GM18858 (cell line): ENCODE results near the gene COA1.
"Not testable (repeated sequence)": the region's sequence is repeated elsewhere in the genome, so short reads cannot be mapped to it uniquely, and the experiment has no call there.

Source experiments
- ATAC-seq: cut with Tn5 transposase; IDR thresholded peaks from one replicate; pipeline ENCODE4 v1.9.1; 2021; ENCODE audit not compliant: unreplicated experiment

Gene COA1, protein sequence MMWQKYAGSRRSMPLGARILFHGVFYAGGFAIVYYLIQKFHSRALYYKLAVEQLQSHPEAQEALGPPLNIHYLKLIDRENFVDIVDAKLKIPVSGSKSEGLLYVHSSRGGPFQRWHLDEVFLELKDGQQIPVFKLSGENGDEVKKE

GRCh38 chr7:43729214-43729923 is at the start of gene COA1:
TSS of gene COA1 (minus strand) at chr7:43729523. CDS start at chr7:43648614, 80,909 bp downstream.
- ATAC-seq: peak; percentile 78

- not testable (repeated sequence) for ATAC-seq
Observed at GRCh38 chr7:43778293-43779044, 49.1 kb upstream of the COA1 start.

GRCh38 chr7:43775255-43775654 is 45.9 kb upstream of the COA1 start:
- not testable (repeated sequence) for ATAC-seq

- not testable (repeated sequence) for ATAC-seq
Observed at GRCh38 chr7:43773268-43773667, 43.9 kb upstream of the COA1 start.

GRCh38 chr7:43771573-43771972 is 42.2 kb upstream of the COA1 start:
- ATAC-seq: no peak

DNA sequence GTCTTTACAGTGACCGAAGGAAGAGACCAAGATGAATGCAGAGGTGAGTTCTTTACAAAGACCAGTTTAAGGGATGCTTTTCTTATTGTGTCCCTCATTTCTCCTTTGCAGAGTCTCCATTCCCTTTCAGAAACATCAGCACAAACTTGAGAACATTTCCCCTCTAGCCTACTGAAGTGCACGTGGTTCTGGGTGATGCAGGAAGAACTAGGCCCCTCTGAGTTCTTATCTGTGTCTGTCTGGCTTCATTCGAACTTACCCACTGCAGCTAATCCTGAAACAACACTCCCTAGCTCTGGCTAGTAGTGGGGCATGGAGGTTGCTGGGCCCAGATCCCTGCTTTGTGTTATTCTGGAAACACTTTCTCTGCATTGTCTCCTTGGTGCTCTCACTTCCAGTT is 41.8 kb upstream of the COA1 start:
- ATAC-seq: no peak

- no peak for ATAC-seq
Observed at GRCh38 chr7:43769791-43770465, 40.6 kb upstream of the COA1 start.

GRCh38 chr7:43769281-43769680 is 40.0 kb upstream of the COA1 start:
- no peak for ATAC-seq

GRCh38 chr7:43768887-43769272 is 39.6 kb upstream of the COA1 start:
- ATAC-seq: no peak

GRCh38 chr7:43768201-43768886 is 39.0 kb upstream of the COA1 start:
- no peak for ATAC-seq

DNA sequence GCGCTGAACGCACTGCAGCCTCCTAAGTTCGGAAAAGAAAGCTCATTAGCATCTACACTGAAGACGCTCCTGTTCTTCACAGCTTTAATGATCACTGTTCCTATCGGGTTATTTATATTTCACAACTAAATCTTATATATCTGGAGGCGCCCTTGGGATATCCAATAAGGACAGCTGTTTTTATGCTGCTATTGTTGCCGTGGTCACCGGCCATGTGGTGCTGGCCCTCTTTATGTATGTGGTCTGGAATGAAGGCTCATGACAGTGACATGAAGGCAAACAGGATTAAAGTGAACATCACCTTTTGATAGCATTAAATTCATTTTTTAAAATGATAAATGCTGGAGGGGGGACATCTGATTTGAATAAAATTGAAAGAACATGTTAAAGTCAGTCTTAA is 38.0 kb upstream of the COA1 start:
- ATAC-seq: no peak

GRCh38 chr7:43766564-43766963 is 37.2 kb upstream of the COA1 start:
- no peak for ATAC-seq

DNA sequence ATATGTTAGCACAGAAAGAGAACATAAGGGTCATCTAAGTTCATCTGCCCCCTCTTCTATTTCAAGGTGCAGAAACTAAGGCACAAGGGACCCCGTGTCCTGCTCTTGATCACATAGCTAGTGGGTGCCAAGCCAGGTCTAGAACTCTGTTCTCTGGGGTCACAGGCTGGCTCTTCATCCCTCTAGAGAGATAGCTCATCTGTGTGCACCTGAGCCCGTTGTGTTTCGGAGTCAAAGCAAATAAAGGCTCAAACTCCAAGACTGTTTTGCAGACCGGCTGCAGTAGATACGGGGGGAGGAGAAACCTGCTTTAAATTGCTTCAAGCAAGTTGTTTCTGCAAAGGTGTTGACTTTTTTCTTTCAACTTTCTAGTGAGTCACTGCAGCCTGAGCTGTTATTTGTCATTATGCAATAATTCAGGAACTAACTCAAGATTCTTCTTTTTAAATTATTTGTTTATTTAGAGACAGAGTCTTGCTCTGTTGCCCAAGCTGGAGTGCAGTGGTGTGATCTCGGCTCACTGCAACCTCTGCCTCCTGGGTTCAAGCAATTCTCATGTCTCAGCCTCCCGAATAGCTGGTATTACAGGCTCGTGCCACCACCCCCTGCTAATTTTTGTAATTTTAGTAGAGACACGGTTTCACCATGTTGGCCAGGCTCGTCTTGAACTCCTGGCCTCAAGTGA is 35.6 kb upstream of the COA1 start:
- ATAC-seq: no peak

- peak; percentile 41 for ATAC-seq
Observed at GRCh38 chr7:43764039-43764761, 34.9 kb upstream of the COA1 start.

DNA sequence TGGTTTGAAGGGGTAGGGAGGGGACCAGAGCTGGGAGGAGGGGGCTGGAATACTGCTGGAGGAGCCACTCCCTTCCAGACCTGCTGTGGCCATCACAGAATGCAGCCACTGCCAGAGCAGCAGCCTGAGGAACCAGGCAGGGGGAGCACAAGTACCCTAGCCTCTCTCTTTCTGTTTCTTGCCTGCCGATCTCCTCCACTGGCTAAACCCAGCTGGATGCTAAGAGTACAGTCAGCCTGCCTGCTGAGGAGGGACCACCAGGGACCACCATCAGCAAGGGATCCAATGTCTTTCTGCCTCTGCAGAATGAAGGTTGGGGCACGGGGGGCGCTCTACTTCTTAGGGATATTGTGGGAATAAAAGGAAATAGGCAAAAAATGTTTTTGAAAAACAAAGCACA is 33.9 kb upstream of the COA1 start:
- no peak for ATAC-seq

DNA sequence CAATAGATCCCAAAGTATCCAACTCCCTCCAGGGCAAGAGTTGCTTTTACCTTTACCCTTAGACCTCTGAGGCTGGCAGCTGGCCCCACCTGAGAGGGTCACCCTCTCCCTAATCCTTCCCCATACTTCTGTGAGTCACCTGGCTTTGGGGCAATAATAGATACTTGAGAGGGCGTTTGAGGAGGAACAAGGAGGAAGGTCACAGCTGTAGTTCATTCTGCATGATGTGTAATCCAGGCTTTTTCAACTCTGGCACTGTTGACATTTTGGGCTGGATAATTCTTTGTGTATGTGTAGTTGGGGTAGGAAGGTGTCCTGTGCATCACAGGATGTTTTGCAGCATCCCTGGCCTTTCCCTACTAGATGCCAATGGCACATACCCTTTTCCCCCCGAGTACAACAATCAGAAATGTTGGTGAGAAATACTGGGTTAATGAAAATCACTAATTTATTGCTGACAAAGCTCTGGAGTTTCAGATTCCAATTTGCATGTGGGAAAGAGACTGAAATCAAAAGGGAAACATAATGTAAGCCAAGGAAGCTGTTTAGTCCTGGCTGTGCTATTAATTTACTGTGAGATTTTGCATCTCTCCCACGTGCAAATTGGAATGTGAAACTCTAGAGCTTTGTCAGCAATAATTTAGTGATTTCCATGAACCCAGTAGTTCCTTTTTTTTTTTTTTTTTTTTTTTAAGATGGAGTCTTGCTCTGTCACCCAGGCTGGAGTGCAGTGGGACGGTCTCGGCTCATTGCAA is 32.8 kb upstream of the COA1 start:
- ATAC-seq: no peak

DNA sequence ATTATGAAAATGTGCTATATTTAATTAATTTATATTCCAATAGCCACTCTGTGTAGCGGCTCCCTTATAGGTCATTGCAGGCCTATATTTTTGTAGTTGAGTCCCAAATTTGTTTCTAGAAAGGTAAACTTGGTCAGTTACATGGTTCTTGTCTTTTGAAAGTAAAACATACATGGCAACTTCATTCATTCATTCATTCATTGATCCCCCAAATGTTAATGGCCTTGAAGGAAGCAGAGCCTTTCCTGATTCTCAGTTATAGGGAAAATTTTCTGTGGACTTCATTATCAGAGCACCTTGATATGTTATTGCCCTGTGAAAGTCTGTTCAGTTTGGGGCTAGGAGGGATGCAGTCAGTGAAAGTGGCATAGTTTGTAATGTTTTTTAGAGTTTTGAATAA is 32.1 kb upstream of the COA1 start:
- ATAC-seq: no peak

- no peak for ATAC-seq
Observed at GRCh38 chr7:43760861-43761260, 31.5 kb upstream of the COA1 start.
